PC-3 (cell line): ENCODE data around the gene ZNF180. TPM values are rescaled to one million over a fixed set of nuclear protein-coding genes. Genes with fewer than 3 reads are reported as not detected.
"Not testable (repeated sequence)": the region's sequence is repeated elsewhere in the genome, so short reads cannot be mapped to it uniquely, and the experiment has no call there.

Source experiments
- ATAC-seq: fragments of 200-7000 bp; cut with Tn5 transposase; 2 replicates; pipeline ENCODE4 v1.9.1; 2020; ENCODE audit warnings: mild to moderate bottlenecking, moderate library complexity
- BruUV-seq: library from RNA; stranded (reverse); fragments of 400-500 nt; replicated peaks from 2 replicates; lab custom pipeline; 2021; lab: Mats Ljungman, UMichigan
- CTCF ChIA-PET: fragments of 300-600 bp; sonication (Branson Sonifier 250); formaldehyde crosslinking; loops from one replicate; lab custom pipeline; 2022; ENCODE audit warnings: antibody characterized with exemption; lab: Charles Lee
- POLR2A ChIA-PET: fragments of 300-600 bp; sonication (Branson Sonifier 250); formaldehyde crosslinking; loops from one replicate; lab custom pipeline; 2022; ENCODE audit warnings: antibody characterized with exemption; ENCODE audit not compliant: unreplicated experiment; lab: Charles Lee
- DNase-seq: peaks from one replicate; pipeline ENCODE4 v3.0.0-alpha.2; 2015
- H2AFZ ChIP-seq: fragments of 300-600 bp; sonication (generic); 2 replicates; pipeline ENCODE4 v1.6.0; 2016; ENCODE audit warnings: antibody characterized with exemption, low read length
- H3F3A ChIP-seq: fragments of 300-600 bp; sonication (generic); one replicate; pipeline ENCODE4 v1.6.0; 2017; ENCODE audit warnings: antibody characterized with exemption, low read length, control low read depth, mild to moderate bottlenecking; ENCODE audit not compliant: unreplicated experiment
- H3K27ac ChIP-seq: fragments of 300-600 bp; sonication (generic); 2 replicates; pipeline ENCODE4 v1.5.1; 2016; ENCODE audit warnings: mild to moderate bottlenecking, low read length
- H3K27me3 ChIP-seq: fragments of 300-600 bp; sonication (generic); 2 replicates; pipeline ENCODE4 v1.6.1; 2016; ENCODE audit warnings: low read length, mixed read lengths
- H3K36me3 ChIP-seq: fragments of 300-600 bp; sonication (generic); 2 replicates; pipeline ENCODE4 v1.6.1; 2016; ENCODE audit warnings: low read depth, mixed run types, low read length, mixed read lengths
- H3K4me1 ChIP-seq: fragments of 300-600 bp; sonication (generic); 2 replicates; pipeline ENCODE4 v1.5.1; 2016; ENCODE audit warnings: low read length; ENCODE audit not compliant: insufficient read depth
- H3K4me2 ChIP-seq: fragments of 300-600 bp; sonication (generic); 2 replicates; pipeline ENCODE4 v1.6.0; 2016; ENCODE audit warnings: low read length
- H3K4me3 ChIP-seq: fragments of 300-600 bp; sonication (generic); 2 replicates; pipeline ENCODE4 v1.5.1; 2016; ENCODE audit warnings: mild to moderate bottlenecking, low read length, mixed read lengths
- H3K79me2 ChIP-seq: fragments of 300-600 bp; sonication (generic); 2 replicates; pipeline ENCODE4 v1.6.1; 2017; ENCODE audit warnings: low read length, mixed read lengths
- H3K9ac ChIP-seq: fragments of 300-600 bp; sonication (generic); 2 replicates; pipeline ENCODE4 v1.6.0; 2016; ENCODE audit warnings: mild to moderate bottlenecking, low read length
- H3K9me2 ChIP-seq: fragments of 300-600 bp; sonication (generic); replicated peaks from 2 replicates; pipeline ENCODE4 v1.6.1; 2016; ENCODE audit warnings: mixed run types, low read length, mixed read lengths
- H3K9me3 ChIP-seq: fragments of 300-600 bp; sonication (generic); 2 replicates; pipeline ENCODE4 v1.6.1; 2016; ENCODE audit warnings: low read length, mixed read lengths
- H4K20me1 ChIP-seq: fragments of 300-600 bp; sonication (generic); 2 replicates; pipeline ENCODE4 v1.6.1; 2016; ENCODE audit warnings: low read length, mixed read lengths
- EZH2 ChIP-seq: fragments of 300-600 bp; sonication (generic); IDR thresholded peaks from one replicate; pipeline ENCODE4 v1.6.1; 2017; ENCODE audit warnings: antibody characterized with exemption, mild to moderate bottlenecking, low read length; ENCODE audit not compliant: unreplicated experiment
- EZH2phosphoT487 ChIP-seq: fragments of 300-600 bp; sonication (generic); IDR thresholded peaks from 2 replicates; pipeline ENCODE4 v1.6.1; 2018; ENCODE audit warnings: mild to moderate bottlenecking, antibody characterized with exemption, low read length, borderline replicate concordance
- intact Hi-C: fragments of 100-400 bp; cut with micrococcal nuclease; formaldehyde crosslinking; loops from 2 replicates; pipeline ENCODE4 v1.9.0; 2023
- total RNA-seq: library from RNA; depleted of rRNA; stranded (reverse); fragments of >200 nt; gene quantifications from 2 replicates; pipeline ENCODE4 v1.2.3, GENCODE V29; 2014
- TF ChIP-seq, protein P1 (sequence below): fragments of 300-600 bp; sonication (generic); conservative IDR thresholded peaks from 2 replicates; pipeline ENCODE4 v1.5.1; 2017; ENCODE audit warnings: antibody characterized with exemption, low read depth, mild to moderate bottlenecking, low read length

The ZNF180 gene
- total RNA-seq, 1 experiment from 2014 or later: 9.8 TPM

- no peaks in the 10 kb centered on the region for H4K20me1 ChIP-seq
- no peak overlapping the region for H3K4me3 ChIP-seq
- TF ChIP-seq, protein P1, sequence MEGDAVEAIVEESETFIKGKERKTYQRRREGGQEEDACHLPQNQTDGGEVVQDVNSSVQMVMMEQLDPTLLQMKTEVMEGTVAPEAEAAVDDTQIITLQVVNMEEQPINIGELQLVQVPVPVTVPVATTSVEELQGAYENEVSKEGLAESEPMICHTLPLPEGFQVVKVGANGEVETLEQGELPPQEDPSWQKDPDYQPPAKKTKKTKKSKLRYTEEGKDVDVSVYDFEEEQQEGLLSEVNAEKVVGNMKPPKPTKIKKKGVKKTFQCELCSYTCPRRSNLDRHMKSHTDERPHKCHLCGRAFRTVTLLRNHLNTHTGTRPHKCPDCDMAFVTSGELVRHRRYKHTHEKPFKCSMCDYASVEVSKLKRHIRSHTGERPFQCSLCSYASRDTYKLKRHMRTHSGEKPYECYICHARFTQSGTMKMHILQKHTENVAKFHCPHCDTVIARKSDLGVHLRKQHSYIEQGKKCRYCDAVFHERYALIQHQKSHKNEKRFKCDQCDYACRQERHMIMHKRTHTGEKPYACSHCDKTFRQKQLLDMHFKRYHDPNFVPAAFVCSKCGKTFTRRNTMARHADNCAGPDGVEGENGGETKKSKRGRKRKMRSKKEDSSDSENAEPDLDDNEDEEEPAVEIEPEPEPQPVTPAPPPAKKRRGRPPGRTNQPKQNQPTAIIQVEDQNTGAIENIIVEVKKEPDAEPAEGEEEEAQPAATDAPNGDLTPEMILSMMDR: no peak
- no peak for TF ChIP-seq EZH2
- TF ChIP-seq EZH2phosphoT487: no peak
- no peaks in the 10 kb centered on the region for H3K9me3 ChIP-seq
- no peaks in the 10 kb centered on the region for H3K27me3 ChIP-seq
- H3K27ac ChIP-seq: no peak overlapping the region
- H3K4me2 ChIP-seq: no peak overlapping the region
- no peak overlapping the region for H2AFZ ChIP-seq
- ChIA-PET CTCF (no interaction called here), POLR2A (no interaction called here)
- no peak overlapping the region for H3K9ac ChIP-seq
- no peaks in the 10 kb centered on the region for H3K9me2 ChIP-seq
- no TSS peak for BruUV-seq
- no peaks in the 10 kb centered on the region for H3K36me3 ChIP-seq
- no peaks in the 10 kb centered on the region for H3K79me2 ChIP-seq
- intact Hi-C loops: no loop called here
- no peaks in the 10 kb centered on the region for H3F3A ChIP-seq
- ATAC-seq: no peak
- no peaks in the 10 kb centered on the region for H3K4me1 ChIP-seq
- no peak for DNase-seq
These were observed 40.4 kb upstream of the ZNF180 start for GRCh38 chr19:44540736-44541135.

GRCh38 chr19:44539991-44540390 lies 39.7 kb upstream of the ZNF180 start:
- no peak for TF ChIP-seq EZH2
- TF ChIP-seq, protein P1: no peak
- TF ChIP-seq EZH2phosphoT487: no peak
- CTCF ChIA-PET: no interaction called here
- no peak for ATAC-seq
- no peak overlapping the region for H3K27ac ChIP-seq
- no peaks in the 10 kb centered on the region for H3K27me3 ChIP-seq
- H3K4me2 ChIP-seq: no peak overlapping the region
- H3K9ac ChIP-seq: no peak overlapping the region
- H3K9me2 ChIP-seq: no peaks in the 10 kb centered on the region
- intact Hi-C loops: no loop called here
- H3K9me3 ChIP-seq: no peaks in the 10 kb centered on the region
- no peak for DNase-seq
- no peaks in the 10 kb centered on the region for H3F3A ChIP-seq
- no TSS peak for BruUV-seq
- no peaks in the 10 kb centered on the region for H4K20me1 ChIP-seq
- no peak overlapping the region for H3K4me3 ChIP-seq
- POLR2A ChIA-PET: no interaction called here
- no peaks in the 10 kb centered on the region for H3K79me2 ChIP-seq
- H2AFZ ChIP-seq: no peak overlapping the region
- H3K4me1 ChIP-seq: no peaks in the 10 kb centered on the region
- H3K36me3 ChIP-seq: no peaks in the 10 kb centered on the region

- intact Hi-C loops: no loop called here
- Histone ChIP-seq H3K4me1 (no peaks in the 10 kb centered on the region), H4K20me1 (no peaks in the 10 kb centered on the region), H3K4me2 (no peak overlapping the region), H3K27me3 (no peaks in the 10 kb centered on the region), H3K27ac (no peak overlapping the region), H3K9me3 (no peaks in the 10 kb centered on the region), H3K9me2 (no peaks in the 10 kb centered on the region), H3K79me2 (no peaks in the 10 kb centered on the region), H2AFZ (no peak overlapping the region), H3K4me3 (no peak overlapping the region), H3F3A (no peaks in the 10 kb centered on the region), H3K36me3 (no peaks in the 10 kb centered on the region), H3K9ac (no peak overlapping the region)
- ChIA-PET CTCF (no interaction called here), POLR2A (no interaction called here)
- BruUV-seq: no TSS peak
- TF ChIP-seq, protein P1: no peak
- no peak for TF ChIP-seq EZH2phosphoT487
- TF ChIP-seq EZH2: no peak
- DNase-seq: peak; percentile 18
- ATAC-seq: no peak
These were observed 39.0 kb upstream of the ZNF180 start for GRCh38 chr19:44539236-44539826.

GRCh38 chr19:44535361-44535760 lies 35.0 kb upstream of the ZNF180 start:
- H3K9ac ChIP-seq, POLR2A ChIA-PET, H3K79me2 ChIP-seq, H3K4me1 ChIP-seq, ATAC-seq, H3K27ac ChIP-seq, H3K4me3 ChIP-seq, CTCF ChIA-PET, DNase-seq, H2AFZ ChIP-seq, H4K20me1 ChIP-seq, H3K4me2 ChIP-seq, H3K9me3 ChIP-seq, H3K36me3 ChIP-seq, H3K27me3 ChIP-seq, H3K9me2 ChIP-seq, BruUV-seq, intact Hi-C loops, H3F3A ChIP-seq: not testable (repeated sequence)
